ENCODE results near the gene THSD4. TPM values are rescaled to one million over a fixed set of nuclear protein-coding genes. Genes with fewer than 3 reads are reported as not detected.

The THSD4 gene
- total RNA-seq, 6 donors from 2014 or later: 16.8 to 39.7 (median 21.7) TPM

GRCh38 chr15:71248386-71248785 lies 133.1 kb downstream of the THSD4 start:
- Histone ChIP-seq H3K4me3 (no peak overlapping the region), H3K36me3 (peaks cover 0 to 5% (median 0%) of the 10 kb centered on the region in 4 donors), H3K4me1 (no peaks in the 10 kb centered on the region), H3K27me3 (no peaks in the 10 kb centered on the region), H3K27ac (no peak overlapping the region), H3K9me3 (no peaks in the 10 kb centered on the region)
- no peak for DNase-seq
- WGBS, 2 donors: 73 to 86% methylated on average over 3 of the region's 3 CpGs
- no peak for ATAC-seq (ENCODE audit: low FRiP score in 2 of 2)
- TF ChIP-seq POLR2AphosphoS5 (IDR thresholded peaks at IDR 0.05) (no peak), EP300 (IDR thresholded peaks at IDR 0.05) (no peak), POLR2A (IDR thresholded peaks at IDR 0.05) (no peak)
- TF ChIP-seq, protein P1, sequence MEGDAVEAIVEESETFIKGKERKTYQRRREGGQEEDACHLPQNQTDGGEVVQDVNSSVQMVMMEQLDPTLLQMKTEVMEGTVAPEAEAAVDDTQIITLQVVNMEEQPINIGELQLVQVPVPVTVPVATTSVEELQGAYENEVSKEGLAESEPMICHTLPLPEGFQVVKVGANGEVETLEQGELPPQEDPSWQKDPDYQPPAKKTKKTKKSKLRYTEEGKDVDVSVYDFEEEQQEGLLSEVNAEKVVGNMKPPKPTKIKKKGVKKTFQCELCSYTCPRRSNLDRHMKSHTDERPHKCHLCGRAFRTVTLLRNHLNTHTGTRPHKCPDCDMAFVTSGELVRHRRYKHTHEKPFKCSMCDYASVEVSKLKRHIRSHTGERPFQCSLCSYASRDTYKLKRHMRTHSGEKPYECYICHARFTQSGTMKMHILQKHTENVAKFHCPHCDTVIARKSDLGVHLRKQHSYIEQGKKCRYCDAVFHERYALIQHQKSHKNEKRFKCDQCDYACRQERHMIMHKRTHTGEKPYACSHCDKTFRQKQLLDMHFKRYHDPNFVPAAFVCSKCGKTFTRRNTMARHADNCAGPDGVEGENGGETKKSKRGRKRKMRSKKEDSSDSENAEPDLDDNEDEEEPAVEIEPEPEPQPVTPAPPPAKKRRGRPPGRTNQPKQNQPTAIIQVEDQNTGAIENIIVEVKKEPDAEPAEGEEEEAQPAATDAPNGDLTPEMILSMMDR (IDR thresholded peaks at IDR 0.05): no peak

GRCh38 chr15:71249986-71250385 lies 134.7 kb downstream of the THSD4 start:
- H3K27me3 ChIP-seq: no peaks in the 10 kb centered on the region
- DNase-seq (no peak), ATAC-seq (ENCODE audit: low FRiP score in 2 of 2) (no peak)
- no peak overlapping the region for H3K27ac ChIP-seq
- no peaks in the 10 kb centered on the region for H3K4me1 ChIP-seq
- whole genome bisulfite sequencing, 2 donors: 59 to 63% methylated on average over 4 of the region's 4 CpGs
- TF ChIP-seq EP300 (IDR thresholded peaks at IDR 0.05) (no peak), POLR2A (IDR thresholded peaks at IDR 0.05) (no peak), POLR2AphosphoS5 (IDR thresholded peaks at IDR 0.05) (no peak)
- TF ChIP-seq, protein P1 (IDR thresholded peaks at IDR 0.05): no peak
- peaks cover 0 to 5% (median 0%) of the 10 kb centered on the region in 4 donors for H3K36me3 ChIP-seq
- H3K9me3 ChIP-seq: no peaks in the 10 kb centered on the region
- no peak overlapping the region for H3K4me3 ChIP-seq

DNA sequence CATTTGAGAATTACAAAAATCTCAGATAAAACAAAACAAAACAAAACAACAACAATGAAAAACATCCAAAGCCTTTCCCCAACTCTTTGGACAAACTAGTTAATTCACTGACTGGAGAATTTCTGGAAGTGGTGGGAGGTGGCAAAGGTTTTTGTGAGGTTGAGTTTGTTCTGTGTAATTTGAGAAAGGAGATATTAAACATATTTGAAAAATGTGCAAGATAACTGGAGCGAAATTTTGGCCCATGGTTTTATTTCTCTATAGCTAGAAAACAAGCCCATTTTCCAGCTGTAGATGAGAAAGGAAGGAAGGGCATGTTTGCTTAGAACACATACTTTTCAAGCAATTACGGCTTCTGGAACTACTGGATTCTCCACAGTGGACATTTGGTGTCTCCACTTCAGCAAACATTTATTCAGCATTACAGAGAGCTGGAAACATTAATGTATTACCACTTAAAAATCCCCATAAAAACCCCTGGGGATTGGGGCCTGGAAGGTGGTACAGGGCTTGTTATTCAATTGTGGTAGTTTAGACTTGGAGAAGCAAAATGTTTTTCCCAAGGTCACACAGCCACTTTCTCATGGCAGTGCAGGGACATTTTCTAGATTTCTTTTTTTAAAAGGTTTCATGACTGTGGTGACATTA lies 135.8 kb downstream of the THSD4 start:
- no peaks in the 10 kb centered on the region for H3K27me3 ChIP-seq
- ATAC-seq (ENCODE audit: low FRiP score in 2 of 2) (no peak), DNase-seq (no peak)
- WGBS, 2 donors: 83 to 86% methylated on average over 2 of the region's 2 CpGs
- H3K4me1 ChIP-seq: no peaks in the 10 kb centered on the region
- peaks cover 0 to 5% (median 0%) of the 10 kb centered on the region in 4 donors for H3K36me3 ChIP-seq
- no peaks in the 10 kb centered on the region for H3K9me3 ChIP-seq
- no peak overlapping the region for H3K27ac ChIP-seq
- no peak overlapping the region for H3K4me3 ChIP-seq
- no peak for TF ChIP-seq POLR2AphosphoS5 (IDR thresholded peaks at IDR 0.05)
- TF ChIP-seq, protein P1 (IDR thresholded peaks at IDR 0.05): no peak
- TF ChIP-seq POLR2A (IDR thresholded peaks at IDR 0.05): no peak
- no peak for TF ChIP-seq EP300 (IDR thresholded peaks at IDR 0.05)

DNA sequence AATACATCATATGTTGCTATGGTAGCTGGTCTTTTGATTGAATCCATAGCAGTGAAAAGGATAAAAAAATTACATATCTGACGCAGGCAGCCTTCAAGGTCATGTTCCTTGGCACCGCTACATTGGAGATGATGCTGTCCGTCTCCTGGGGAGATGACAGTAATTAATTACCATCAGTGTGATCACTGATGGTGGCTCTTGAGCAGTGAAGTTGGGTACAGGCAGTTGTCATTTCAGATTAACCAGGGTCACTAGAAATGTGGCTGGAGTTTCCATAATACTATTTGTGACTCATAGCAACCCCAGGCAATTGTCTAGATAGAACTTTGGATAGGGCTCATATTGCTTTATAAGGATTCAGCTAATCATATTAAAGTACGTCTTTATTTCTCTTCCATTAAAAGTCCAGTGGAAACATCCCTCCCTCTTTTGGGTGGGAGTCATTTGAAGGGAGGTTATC lies 136.3 kb downstream of the THSD4 start:
- peak in 1 of 2 donors; percentile 42 for ATAC-seq (ENCODE audit: low FRiP score in 2 of 2)
- no peak overlapping the region for H3K4me3 ChIP-seq

More for the DNA sequence above, 136.3 kb downstream of the THSD4 start:
- H3K27me3 ChIP-seq: no peaks in the 10 kb centered on the region
- H3K4me1 ChIP-seq: no peaks in the 10 kb centered on the region
- no peaks in the 10 kb centered on the region for H3K9me3 ChIP-seq
- no peak overlapping the region for H3K27ac ChIP-seq
- TF ChIP-seq EP300 (IDR thresholded peaks at IDR 0.05): no peak
- no peak for TF ChIP-seq POLR2A (IDR thresholded peaks at IDR 0.05)
- no peak for TF ChIP-seq POLR2AphosphoS5 (IDR thresholded peaks at IDR 0.05)
- TF ChIP-seq, protein P1 (IDR thresholded peaks at IDR 0.05): no peak
- WGBS, 2 donors: 89 to 95% methylated on average over 4 of the region's 4 CpGs
- DNase-seq: no peak
- peaks cover 0 to 5% (median 0%) of the 10 kb centered on the region in 4 donors for H3K36me3 ChIP-seq

All from upper lobe of left lung (tissue), 6 donors.